T-cell (primary cell): ENCODE data around the gene CCDC157. TPM values are rescaled to one million over a fixed set of nuclear protein-coding genes. Genes with fewer than 3 reads are reported as not detected.
"Not testable (repeated sequence)": the region's sequence is repeated elsewhere in the genome, so short reads cannot be mapped to it uniquely, and the experiment has no call there.

Source experiments
- ATAC-seq, 4 experiments: fragments of 200-7000 bp in 3 of 4; fragments of 150-1000 bp in 1 of 4; cut with Tn5 transposase; replicated peaks in 1 of 4; 1 replicate in 3 of 4; 2 replicates in 1 of 4; pipeline ENCODE4 v1.10.0; 2021; ENCODE audit warnings: moderate library complexity in 3 of 4, mild to moderate bottlenecking in 2 of 4, moderate number of reproducible peaks in 1 of 4
- CTCF ChIA-PET, 2 donors: fragments of 300-600 bp; sonication (Branson Sonifier 250); formaldehyde crosslinking; loops; one replicate each; lab custom pipeline; 2022; ENCODE audit warnings: antibody characterized with exemption in 2 of 2; lab: Charles Lee
- POLR2A ChIA-PET, 2 donors: fragments of 300-600 bp; sonication (Branson Sonifier 250); formaldehyde crosslinking; loops; one replicate each; lab custom pipeline; 2022; ENCODE audit warnings: antibody characterized with exemption in 2 of 2; lab: Charles Lee
- DNase-seq, 35 experiments: peaks; one replicate each; pipeline versions ENCODE4 v3.0.0 to v3.0.0-alpha.2; 2013 to 2023
- H3K27ac ChIP-seq: one replicate; pipeline ENCODE4 v1.5.1; 2013; ENCODE audit warnings: low read length
- H3K27me3 ChIP-seq, 2 experiments: replicated peaks in 1 of 2; 1 replicate in 1 of 2; 2 replicates in 1 of 2; pipeline versions ENCODE4 v1.6.1 to v1.7.0; 2013; ENCODE audit warnings: low read length in 1 of 2, mixed read lengths in 1 of 2; ENCODE audit not compliant: control insufficient read depth in 2 of 2, insufficient read depth in 2 of 2; ENCODE audit errors: extremely low read depth in 1 of 2
- H3K36me3 ChIP-seq, 2 donors: 1 replicate in 1 of 2; 2 replicates in 1 of 2; pipeline versions ENCODE4 v1.6.1 to v1.7.0; 2013; ENCODE audit warnings: low read length in 1 of 2; ENCODE audit not compliant: control insufficient read depth in 2 of 2, insufficient read depth in 1 of 2; ENCODE audit errors: extremely low read depth in 1 of 2
- H3K4me1 ChIP-seq, 2 experiments: 1 replicate in 1 of 2; 2 replicates in 1 of 2; pipeline versions ENCODE4 v1.6.1 to v1.7.0; 2013; ENCODE audit warnings: low read length in 2 of 2, mixed read lengths in 1 of 2; ENCODE audit not compliant: insufficient read depth in 2 of 2, control insufficient read depth in 1 of 2; ENCODE audit errors: extremely low read depth in 1 of 2
- H3K4me3 ChIP-seq, 2 donors: 1 replicate in 1 of 2; 2 replicates in 1 of 2; pipeline versions ENCODE4 v1.5.1 to v1.7.0; 2013; ENCODE audit warnings: mild to moderate bottlenecking in 2 of 2, low read length in 1 of 2, moderate library complexity in 1 of 2; ENCODE audit not compliant: control insufficient read depth in 1 of 2; ENCODE audit errors: extremely low read depth in 1 of 2
- H3K9me3 ChIP-seq: 2 replicates; pipeline ENCODE4 v1.7.0; 2013
- H3K27ac Mint-ChIP-seq, 2 donors: one replicate each; pipeline ENCODE4 v1.8.0; 2020 to 2021; ENCODE audit warnings: mild to moderate bottlenecking in 2 of 2, mixed read lengths in 2 of 2
- H3K27me3 Mint-ChIP-seq, 2 donors: one replicate each; pipeline ENCODE4 v1.8.0; 2021 to 2022; ENCODE audit warnings: mixed read lengths in 2 of 2
- H3K36me3 Mint-ChIP-seq: one replicate; pipeline ENCODE4 v1.8.0; 2021; ENCODE audit warnings: mixed read lengths
- H3K4me1 Mint-ChIP-seq, 3 donors: one replicate each; pipeline ENCODE4 v1.8.0; 2020 to 2022; ENCODE audit warnings: mixed read lengths in 3 of 3, mild to moderate bottlenecking in 1 of 3
- H3K4me3 Mint-ChIP-seq, 3 donors: one replicate each; pipeline ENCODE4 v1.8.0; 2020 to 2022; ENCODE audit warnings: mild to moderate bottlenecking in 3 of 3, mixed read lengths in 3 of 3, moderate library complexity in 3 of 3
- H3K9me3 Mint-ChIP-seq, 3 donors: one replicate each; pipeline ENCODE4 v1.8.0; 2020 to 2022; ENCODE audit warnings: mixed read lengths in 3 of 3
- WGBS: methylation state at CpG from one replicate; pipeline ENCODE4 v1.1.5; 2013; ENCODE audit warnings: missing lambda C conversion rate; ENCODE audit not compliant: insufficient coverage; 5-methylcytosine and 5-hydroxymethylcytosine counted together
- total RNA-seq, 35 experiments: library from RNA in 6 of 35; stranded (reverse) in 6 of 35; fragments of 120-200 nt in 1 of 35; gene quantifications; one replicate each; pipeline versions ENCODE4 v1.2.1 to v1.2.4 and lab custom pipeline; 2013 to 2026

The CCDC157 gene
- total RNA-seq, 5 donors from 2014 or later (not counting 1 experiment from before 2014, with no cell fraction given), result 4.6 to 10.9 (median 5.1) TPM

- Histone ChIP-seq H3K9me3 (no peaks in the 10 kb centered on the region), H3K4me1 (no peaks in the 10 kb centered on the region), H3K27me3 (no peaks in the 10 kb centered on the region), H3K27ac (no peak overlapping the region), H3K4me3 (no peak overlapping the region), H3K36me3 (peaks cover 32 to 84% of the 10 kb centered on the region in 2 donors)
- 100% methylated on average over 1 of the region's 1 CpG for WGBS
- ATAC-seq, result no peak
- DNase-seq, result no peak
- Mint-ChIP-seq H3K27ac (peak overlapping the region in 1 of 2 donors; percentile 66), H3K4me3 (no peak overlapping the region), H3K36me3 (peaks cover 56% of the 10 kb centered on the region), H3K27me3 (no peaks in the 10 kb centered on the region), H3K9me3 (no peaks in the 10 kb centered on the region), H3K4me1 (peaks cover 0 to 4% (median 1%) of the 10 kb centered on the region in 3 donors)
- ChIA-PET CTCF (no interaction called here), POLR2A (interaction anchor here in 1 of 2 donors (1.4 kb wide), 1 partner anchor 15 kb away, joined by 3 read pairs; no protein-coding TSS in a partner anchor)
Observed at GRCh38 chr22:30335236-30335635, 21.6 kb upstream of the CCDC157 start.

GRCh38 chr22:30336752-30337460 lies 19.9 kb upstream of the CCDC157 start:
- peak overlapping the region in 1 of 2 donors; percentile 16 for H3K27ac Mint-ChIP-seq
- CTCF ChIA-PET, result interaction anchor here in 1 of 2 donors (1.1 kb wide), 1 partner anchor 13 kb away, joined by 3 read pairs; no protein-coding TSS in a partner anchor
- peaks cover 0 to 4% (median 1%) of the 10 kb centered on the region in 3 donors for H3K4me1 Mint-ChIP-seq
- no peaks in the 10 kb centered on the region for H3K9me3 Mint-ChIP-seq
- DNase-seq, result no peak
- POLR2A ChIA-PET, result interaction anchor here in 1 of 2 donors (0.6 kb wide), 1 partner anchor 67 kb away, joined by 4 read pairs; no protein-coding TSS in a partner anchor
- no peaks in the 10 kb centered on the region for H3K27me3 Mint-ChIP-seq
- no peak for ATAC-seq
- H3K4me1 ChIP-seq, result no peaks in the 10 kb centered on the region
- no peak overlapping the region for H3K4me3 ChIP-seq
- WGBS, result 100% methylated on average over 4 of the region's 4 CpGs
- no peak overlapping the region for H3K4me3 Mint-ChIP-seq
- H3K36me3 Mint-ChIP-seq, result peaks cover 66% of the 10 kb centered on the region
- no peaks in the 10 kb centered on the region for H3K27me3 ChIP-seq
- no peak overlapping the region for H3K27ac ChIP-seq
- no peaks in the 10 kb centered on the region for H3K9me3 ChIP-seq
- H3K36me3 ChIP-seq, result peaks cover 41 to 98% of the 10 kb centered on the region in 2 donors

- Histone ChIP-seq H3K27me3 (no peaks in the 10 kb centered on the region), H3K4me1 (no peaks in the 10 kb centered on the region), H3K9me3 (no peaks in the 10 kb centered on the region), H3K36me3 (peaks cover 46 to 99% of the 10 kb centered on the region in 2 donors), H3K4me3 (no peak overlapping the region), H3K27ac (no peak overlapping the region)
- peaks cover 0 to 4% (median 1%) of the 10 kb centered on the region in 3 donors for H3K4me1 Mint-ChIP-seq
- H3K27me3 Mint-ChIP-seq, result no peaks in the 10 kb centered on the region
- no peak overlapping the region for H3K4me3 Mint-ChIP-seq
- no peak for DNase-seq
- peaks cover 72% of the 10 kb centered on the region for H3K36me3 Mint-ChIP-seq
- ATAC-seq, result no peak
- 100% methylated on average over 7 of the region's 8 CpGs for WGBS
- ChIA-PET POLR2A (no interaction called here), CTCF (no interaction called here)
- no peak overlapping the region for H3K27ac Mint-ChIP-seq
- H3K9me3 Mint-ChIP-seq, result no peaks in the 10 kb centered on the region
Observed at GRCh38 chr22:30337461-30337778, 19.4 kb upstream of the CCDC157 start.

- not testable (repeated sequence) for ATAC-seq, H3K27me3 ChIP-seq, H3K4me1 Mint-ChIP-seq, DNase-seq, H3K9me3 Mint-ChIP-seq, H3K27ac Mint-ChIP-seq, H3K9me3 ChIP-seq, H3K4me1 ChIP-seq, H3K4me3 Mint-ChIP-seq, H3K27me3 Mint-ChIP-seq, H3K27ac ChIP-seq, H3K4me3 ChIP-seq
- H3K36me3 ChIP-seq, result peaks cover 46 to 99% of the 10 kb centered on the region in 2 donors
- ChIA-PET POLR2A (interaction anchor here in 1 of 2 donors (0.6 kb wide), 2 partner anchors 87 to 1001 kb away, joined by 3 read pairs; no protein-coding TSS in a partner anchor), CTCF (interaction anchor here in 1 of 2 donors (0.7 kb wide), 1 partner anchor 50 kb away, joined by 6 read pairs; no protein-coding TSS in a partner anchor)
- peaks cover 79% of the 10 kb centered on the region for H3K36me3 Mint-ChIP-seq
- 100% methylated on average over 6 of the region's 9 CpGs for WGBS
Observed at GRCh38 chr22:30338341-30338740, 18.5 kb upstream of the CCDC157 start.

GRCh38 chr22:30338802-30339201 lies 18.0 kb upstream of the CCDC157 start:
- 98% methylated on average over 7 of the region's 7 CpGs for WGBS
- DNase-seq, result no peak
- Histone ChIP-seq H3K4me1 (no peaks in the 10 kb centered on the region), H3K9me3 (no peaks in the 10 kb centered on the region), H3K36me3 (peaks cover 45 to 99% of the 10 kb centered on the region in 2 donors), H3K4me3 (no peak overlapping the region), H3K27ac (no peak overlapping the region), H3K27me3 (no peaks in the 10 kb centered on the region)
- H3K4me3 Mint-ChIP-seq, result no peak overlapping the region
- H3K4me1 Mint-ChIP-seq, result peaks cover 0 to 2% (median 0%) of the 10 kb centered on the region in 3 donors
- POLR2A ChIA-PET, result interaction anchor here in 1 of 2 donors (0.6 kb wide), 1 partner anchor 1001 kb away, joined by 3 read pairs; no protein-coding TSS in a partner anchor
- peaks cover 76% of the 10 kb centered on the region for H3K36me3 Mint-ChIP-seq
- ATAC-seq, result no peak
- no peak overlapping the region for H3K27ac Mint-ChIP-seq
- H3K27me3 Mint-ChIP-seq, result no peaks in the 10 kb centered on the region
- CTCF ChIA-PET, result no interaction called here
- H3K9me3 Mint-ChIP-seq, result no peaks in the 10 kb centered on the region

GRCh38 chr22:30340911-30341685 lies 15.7 kb upstream of the CCDC157 start:
- H3K27me3 Mint-ChIP-seq, result no peaks in the 10 kb centered on the region
- WGBS, result 82% methylated on average over 9 of the region's 16 CpGs
- Histone ChIP-seq H3K36me3 (peaks cover 43 to 99% of the 10 kb centered on the region in 2 donors), H3K4me1 (peaks cover 0 to 14% of the 10 kb centered on the region in 2 experiments), H3K9me3 (no peaks in the 10 kb centered on the region), H3K27ac (no peak overlapping the region), H3K4me3 (no peak overlapping the region), H3K27me3 (no peaks in the 10 kb centered on the region)
- H3K4me1 Mint-ChIP-seq, result peaks cover 0 to 19% (median 14%) of the 10 kb centered on the region in 3 donors
- ChIA-PET CTCF (interaction anchor here in 1 of 2 donors (0.5 kb wide), 1 partner anchor 71 kb away, joined by 3 read pairs; no protein-coding TSS in a partner anchor), POLR2A (interaction anchor here (0.5 to 0.9 kb wide), 2 partner anchors 45 to 200 kb away, joined by 4 read pairs; no protein-coding TSS in a partner anchor)
- no peak overlapping the region for H3K27ac Mint-ChIP-seq
- ATAC-seq (peak in 1 of 4 experiments; percentile 11), DNase-seq (no peak)
- no peaks in the 10 kb centered on the region for H3K9me3 Mint-ChIP-seq
- no peak overlapping the region for H3K4me3 Mint-ChIP-seq
- H3K36me3 Mint-ChIP-seq, result peaks cover 78% of the 10 kb centered on the region
